GM19468 (cell line): ENCODE measurements around the gene GRIN2B.

Source experiments
- ATAC-seq: cut with Tn5 transposase; IDR thresholded peaks from one replicate; pipeline ENCODE4 v1.9.1; 2021; ENCODE audit warnings: mild to moderate bottlenecking, moderate library complexity, moderate number of reproducible peaks; ENCODE audit not compliant: unreplicated experiment; ENCODE audit errors: extremely low read depth

Gene GRIN2B

DNA sequence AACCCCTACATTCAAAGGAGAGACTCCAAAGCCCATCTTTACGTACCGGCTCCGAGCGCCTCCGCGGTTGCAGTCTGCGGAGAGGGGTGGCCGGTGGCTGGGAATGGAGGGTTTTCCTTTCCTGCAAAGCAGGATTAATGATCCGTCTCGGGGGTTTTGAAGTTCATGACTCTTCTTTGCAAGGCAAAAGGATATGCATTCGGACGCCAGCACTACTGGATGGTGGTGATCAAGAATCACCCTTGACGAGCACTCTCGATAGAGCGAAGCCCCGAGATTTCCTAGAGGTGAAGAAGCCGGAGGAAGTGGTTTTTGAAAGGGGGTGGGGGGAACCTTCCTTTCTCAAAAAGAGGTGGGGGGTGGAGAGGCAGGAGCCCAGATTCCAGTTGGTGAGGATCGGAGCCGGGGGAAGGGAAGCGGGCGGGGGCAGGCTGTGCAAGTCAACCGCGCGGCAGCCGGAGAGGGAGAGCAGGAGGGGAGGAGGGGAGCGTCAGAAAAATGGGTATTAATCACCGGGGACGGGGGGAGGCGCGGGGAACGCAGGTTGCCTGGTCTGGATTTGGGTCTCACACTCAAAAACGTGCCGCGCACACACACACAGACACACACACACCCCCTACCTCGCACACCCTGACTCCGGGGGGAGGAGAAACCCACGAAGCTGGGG, at the start of gene GRIN2B:
Gene GRIN2B, minus strand, starts transcription at position 307 of the 667 bp plus-strand sequence. CDS start 115,394 bp downstream, outside the sequence.
- ATAC-seq: no peak

DNA sequence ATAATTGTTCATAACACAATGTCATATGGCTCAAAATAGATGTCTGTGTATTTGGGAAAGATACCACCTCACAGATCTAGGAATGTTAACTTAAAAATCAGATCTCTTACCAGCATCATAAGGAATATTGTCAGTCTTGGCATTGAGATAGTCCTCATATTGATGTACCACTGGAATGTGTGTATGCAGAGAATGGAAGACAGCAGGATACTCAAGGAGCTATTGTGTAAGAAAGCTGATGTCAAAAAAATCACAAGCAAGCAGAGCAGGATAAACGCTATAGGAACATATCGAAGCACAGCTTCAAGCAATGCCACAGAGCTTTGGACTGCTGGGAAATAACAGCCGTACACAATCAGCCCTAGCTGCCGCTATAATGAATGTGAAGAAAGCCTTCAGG, 45.1 kb upstream of the GRIN2B start:
- no peak for ATAC-seq

DNA sequence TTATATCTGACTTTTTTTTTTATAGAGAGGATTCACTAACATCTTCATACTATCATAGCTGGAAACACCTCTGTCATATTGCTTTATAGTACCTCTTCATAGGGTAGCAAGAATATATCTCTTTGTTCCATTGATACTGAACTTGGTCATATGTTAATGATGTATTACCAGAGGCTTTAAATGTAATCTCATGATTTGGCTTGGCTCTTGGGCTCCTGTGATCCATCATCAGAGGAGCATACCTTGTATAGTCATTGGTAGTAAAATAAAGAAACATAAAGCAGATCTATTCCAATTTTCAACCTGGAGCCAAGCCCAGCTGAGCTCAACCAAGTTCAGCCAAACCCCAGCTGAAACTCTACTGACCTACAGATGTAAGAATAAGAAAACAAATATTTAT, 43.2 kb upstream of the GRIN2B start:
- no peak for ATAC-seq

GRCh38 chr12:14018080-14018479, 36.7 kb upstream of the GRIN2B start:
- no peak for ATAC-seq

GRCh38 chr12:14010989-14011388, 29.6 kb upstream of the GRIN2B start:
- ATAC-seq: no peak

- ATAC-seq: no peak
These were observed 26.2 kb upstream of the GRIN2B start for GRCh38 chr12:14007639-14008038.

DNA sequence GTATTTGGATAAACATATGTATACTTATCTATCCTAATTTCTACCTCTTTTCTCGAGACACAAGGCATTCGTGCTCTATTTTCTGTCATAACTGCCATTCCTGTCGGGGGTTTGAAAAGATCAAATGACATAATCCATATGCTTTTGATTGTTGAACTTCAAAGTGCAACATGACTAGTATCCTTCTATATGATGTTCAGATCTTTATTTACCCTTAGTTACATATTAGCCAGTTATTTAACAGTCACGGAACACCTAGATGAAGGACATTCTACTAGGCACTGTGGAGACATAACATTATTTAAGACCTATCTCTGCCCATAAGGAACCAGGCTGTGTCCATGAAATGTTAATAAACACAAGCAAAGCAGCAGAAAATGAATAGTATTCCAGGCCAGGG, 11.2 kb upstream of the GRIN2B start:
- ATAC-seq: no peak

GRCh38 chr12:13992106-13992505, 10.7 kb upstream of the GRIN2B start:
- ATAC-seq: no peak

DNA sequence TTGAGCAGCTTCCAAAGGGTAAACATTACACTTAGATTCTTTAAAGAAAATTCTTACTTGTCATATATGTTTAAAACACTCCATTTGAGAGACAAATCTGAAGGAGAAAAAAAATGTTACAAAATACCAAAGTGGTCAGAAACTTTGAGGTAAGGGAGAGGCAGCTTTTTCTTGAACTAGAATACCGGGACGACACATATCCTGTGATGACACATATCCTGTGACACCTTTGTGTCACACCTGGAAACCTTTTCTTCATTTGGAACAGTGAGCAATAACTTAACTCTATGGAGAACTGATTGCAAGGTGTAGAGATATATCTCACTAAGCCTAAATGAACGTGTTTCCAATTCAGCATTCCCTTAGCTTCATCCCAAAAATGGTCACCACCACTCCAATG, 4.6 kb upstream of the GRIN2B start:
- no peak for ATAC-seq

- no peak for ATAC-seq
These were observed 588 bp upstream of the GRIN2B start for GRCh38 chr12:13981990-13982389.

- ATAC-seq: no peak
These were observed 685 bp downstream of the GRIN2B start for GRCh38 chr12:13980538-13981295.

DNA sequence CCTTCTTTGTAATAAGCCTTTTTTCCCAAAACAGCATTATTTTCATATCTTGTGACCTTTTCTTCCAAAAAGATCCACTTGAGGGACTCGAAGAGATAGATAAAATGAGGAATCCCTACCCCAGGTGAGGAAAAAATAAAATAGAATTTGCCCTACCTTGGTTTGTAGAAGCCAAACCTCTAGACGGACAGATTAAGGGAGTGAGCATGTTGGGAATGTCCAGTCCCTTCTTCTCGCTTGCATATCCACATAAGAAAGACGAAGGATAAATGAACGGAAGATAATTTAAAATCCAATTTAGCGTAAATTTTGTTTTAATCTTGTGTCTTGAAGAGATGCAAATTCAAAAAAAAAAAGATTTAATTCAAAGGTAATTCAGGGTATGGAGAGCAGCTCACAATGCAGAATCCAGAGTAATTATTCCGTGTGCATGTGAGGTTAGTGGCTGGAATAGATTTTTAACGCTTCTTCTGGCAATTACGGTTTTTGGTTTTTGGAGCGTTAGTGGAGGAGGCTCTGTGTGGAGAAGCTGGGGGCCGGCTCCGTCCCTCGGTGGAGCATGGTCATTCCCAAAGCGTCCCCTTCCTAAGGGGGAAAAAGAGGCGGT, 1.5 kb downstream of the GRIN2B start:
- ATAC-seq: no peak

- ATAC-seq: no peak
These were observed 2.5 kb downstream of the GRIN2B start for GRCh38 chr12:13978876-13979275.

GRCh38 chr12:13976880-13977279, 4.5 kb downstream of the GRIN2B start:
- no peak for ATAC-seq

GRCh38 chr12:13976028-13976584, 5.3 kb downstream of the GRIN2B start:
- ATAC-seq: no peak

DNA sequence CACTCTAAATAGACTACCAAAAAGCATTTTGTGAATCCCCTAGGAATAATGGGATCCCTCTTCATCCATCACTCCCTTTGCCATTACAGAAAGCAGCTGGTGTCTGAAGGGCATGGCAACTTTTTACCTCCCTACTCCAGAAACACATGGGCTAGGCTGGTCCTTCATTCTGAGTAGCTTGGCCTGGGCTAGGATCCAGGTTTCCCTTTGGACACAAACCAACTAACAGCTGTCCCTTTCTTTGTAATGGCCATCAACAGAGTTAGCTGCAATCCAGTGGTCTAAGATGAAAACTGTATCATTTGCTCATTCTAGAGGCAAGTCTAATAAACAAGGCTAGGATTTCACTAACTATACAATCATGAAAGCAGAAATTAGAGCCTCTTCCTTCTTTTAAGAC, 7.4 kb downstream of the GRIN2B start:
- no peak for ATAC-seq

GRCh38 chr12:13970803-13971202, 10.6 kb downstream of the GRIN2B start:
- no peak for ATAC-seq

- ATAC-seq: no peak
These were observed 13.1 kb downstream of the GRIN2B start for GRCh38 chr12:13968281-13968680.

DNA sequence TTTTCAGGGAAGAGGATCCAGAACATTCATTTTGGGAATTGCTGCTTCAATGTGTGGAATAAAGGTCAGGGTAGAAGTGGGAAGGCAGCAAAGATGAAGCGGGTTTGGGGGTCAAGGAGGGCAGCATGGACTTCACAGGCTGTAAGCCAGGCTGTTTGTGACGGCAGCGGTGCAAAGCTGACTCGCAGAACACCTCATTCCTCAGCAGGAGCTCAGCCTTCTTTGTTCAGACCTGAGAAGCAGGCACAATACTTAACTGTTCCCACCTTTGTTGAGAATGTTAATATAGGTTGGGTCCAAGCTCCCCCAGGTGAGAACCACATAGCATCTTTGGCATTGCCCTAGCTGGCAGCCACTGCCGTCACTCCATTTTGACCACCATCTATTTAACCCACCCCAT, 16.7 kb downstream of the GRIN2B start:
- no peak for ATAC-seq

GRCh38 chr12:13962699-13963098, 18.7 kb downstream of the GRIN2B start:
- no peak for ATAC-seq

GRCh38 chr12:13961971-13962370, 19.4 kb downstream of the GRIN2B start:
- ATAC-seq: no peak
